Bronchus fibroblast of lung (primary cell): ENCODE measurements around the gene TNNT2. TPM values are rescaled to one million over a fixed set of nuclear protein-coding genes. Genes with fewer than 3 reads are reported as not detected.

Experiments
- total RNA-seq: library from RNA; depleted of rRNA; stranded (reverse); fragments of >200 nt; gene quantifications from 2 replicates; pipeline ENCODE4 v1.2.3, GENCODE V29; 2015

TNNT2 gene
- not detected in 2 replicates for total RNA-seq

DNA sequence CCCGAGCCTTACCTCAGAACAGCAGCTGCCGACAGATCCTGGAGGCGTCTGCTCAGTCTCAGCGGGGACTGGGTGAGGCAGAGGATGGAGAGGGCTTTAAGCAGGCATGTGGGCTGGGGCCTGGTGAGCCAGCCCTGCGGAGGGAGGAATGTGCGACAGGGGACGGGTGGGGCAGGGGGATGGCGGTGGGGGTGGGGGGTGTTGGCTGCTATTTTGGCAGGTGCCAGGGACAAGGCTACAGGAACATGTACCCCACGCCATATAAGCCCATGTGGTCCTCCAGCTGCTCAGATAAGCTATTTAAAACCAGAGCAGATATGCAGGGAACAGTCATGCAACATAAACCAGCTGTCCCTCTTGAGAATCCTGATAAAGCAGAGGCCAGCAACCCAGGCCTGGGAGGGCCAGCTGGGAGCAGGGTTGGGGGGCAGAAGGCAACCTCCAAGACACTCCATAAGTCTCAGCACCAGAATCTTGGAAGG, at the start of gene TNNT2:
Gene TNNT2 (minus strand): TSS at position 70 of the 482 bp plus-strand sequence. CDS start 4,426 bp downstream, outside the sequence.

DNA sequence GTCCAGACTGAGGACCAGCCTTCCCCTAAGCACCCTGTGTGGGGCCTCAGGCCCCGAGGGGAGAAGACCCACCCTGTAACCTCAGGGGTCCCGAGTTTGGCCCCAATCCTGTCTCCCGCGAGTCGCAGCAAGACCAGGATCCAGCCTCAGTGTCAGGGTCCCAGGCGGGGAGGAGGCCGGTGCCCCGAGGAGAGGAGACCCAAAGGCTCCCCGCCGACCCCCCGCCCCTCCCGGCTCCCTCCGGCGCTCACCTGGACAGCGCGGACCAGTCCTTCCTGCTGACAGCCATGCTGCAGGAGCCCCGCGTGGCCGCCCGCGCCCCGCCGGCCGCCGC, 21.5 kb upstream of the TNNT2 start, which contains the start of gene LAD1:
Gene LAD1 (minus strand): TSS at position 307 of the 334 bp plus-strand sequence. CDS start 18 bp downstream, at position 289.

Other genes starting within 250 kb of the TNNT2 start
- 78.0 and 80.6 TPM in 2 replicates for gene TMEM9, start 223.2 kb downstream of the TNNT2 start, total RNA-seq
- not detected in 2 replicates for gene IGFN1, start 186.9 kb downstream of the TNNT2 start, total RNA-seq
- gene PKP1, start 94.2 kb downstream of the TNNT2 start, total RNA-seq, result under 0.01 TPM in 1 of 2 replicates, not detected in the other
- not detected in 2 replicates for gene LAD1, start 21.6 kb upstream of the TNNT2 start, total RNA-seq
- gene TNNI1, start 44.0 kb upstream of the TNNT2 start, total RNA-seq, result not detected in 2 replicates
- gene PHLDA3, start 91.5 kb upstream of the TNNT2 start, total RNA-seq, result 45.9 and 49.1 TPM in 2 replicates
- 501 and 557 TPM in 2 replicates for gene CSRP1, start 129.4 kb upstream of the TNNT2 start, total RNA-seq
- 25.6 and 27.1 TPM in 2 replicates for gene NAV1, start 161.4 kb upstream of the TNNT2 start, total RNA-seq